Gastrocnemius medialis (tissue), 4 donors: ENCODE measurements around the gene PSPN. TPM values are rescaled to one million over a fixed set of nuclear protein-coding genes. Genes with fewer than 3 reads are reported as not detected.
"Not testable (repeated sequence)": the region's sequence is repeated elsewhere in the genome, so short reads cannot be mapped to it uniquely, and the experiment has no call there.

Experiments
- ATAC-seq, 2 donors: fragments of 150-250 bp; one replicate each; pipeline ENCODE4 v1.9.1; 2016
- DNase-seq, 2 donors: peaks; one replicate each; pipeline ENCODE4 v3.0.0-alpha.2; 2019
- H3K27ac ChIP-seq, 4 donors: fragments of 200-600 bp; sonication (generic); 1 replicate in 1 of 4; 2 replicates in 3 of 4; pipeline ENCODE4 v1.5.1; 2016 to 2018; ENCODE audit warnings: mild to moderate bottlenecking in 2 of 4, moderate library complexity in 1 of 4
- H3K27me3 ChIP-seq, 3 donors: fragments of 200-600 bp; sonication (generic) in 2 of 3; 1 replicate in 1 of 3; 2 replicates in 2 of 3; pipeline versions ENCODE4 v1.5.1 to v1.6.0; 2016 to 2019; ENCODE audit warnings: mild to moderate bottlenecking in 1 of 3, moderate library complexity in 1 of 3
- H3K36me3 ChIP-seq, 2 donors: fragments of 200-600 bp; sonication (generic) in 1 of 2; one replicate each; pipeline ENCODE4 v1.5.1; 2017 to 2018
- H3K4me1 ChIP-seq, 2 donors: fragments of 200-600 bp; sonication (generic) in 1 of 2; one replicate each; pipeline ENCODE4 v1.5.1; 2016 to 2017; ENCODE audit warnings: mild to moderate bottlenecking in 2 of 2
- H3K4me3 ChIP-seq, 4 donors: fragments of 200-600 bp; sonication (generic) in 3 of 4; 1 replicate in 1 of 4; 2 replicates in 3 of 4; pipeline ENCODE4 v1.5.1; 2016 to 2019; ENCODE audit warnings: mild to moderate bottlenecking in 2 of 4
- H3K9me3 ChIP-seq, 3 donors: fragments of 200-600 bp; sonication (generic) in 2 of 3; 1 replicate in 1 of 3; 2 replicates in 2 of 3; pipeline ENCODE4 v1.5.1; 2016 to 2019
- CTCF ChIP-seq, 5 experiments: fragments of 450-650 bp in 3 of 5; fragments of 200-600 bp in 2 of 5; sonication (generic) in 2 of 5; IDR thresholded peaks in 4 of 5; conservative IDR thresholded peaks in 1 of 5; 1 replicate in 4 of 5; 2 replicates in 1 of 5; pipeline ENCODE4 v1.5.1; 2016 to 2019; ENCODE audit warnings: antibody characterized with exemption in 5 of 5, mild to moderate bottlenecking in 3 of 5, moderate library complexity in 3 of 5
- POLR2A ChIP-seq, 2 donors: fragments of 450-650 bp; IDR thresholded peaks; one replicate each; pipeline ENCODE4 v1.6.1; 2017; ENCODE audit warnings: antibody characterized with exemption in 2 of 2, mild to moderate bottlenecking in 2 of 2, moderate library complexity in 2 of 2
- in situ Hi-C, 4 donors: fragments of 200-750 bp; cut with MboI; loops; one replicate each; pipeline versions ENCODE4 v1.15.0 to v1.8.0; 2017; ENCODE audit warnings: low sequenced_read_pairs in 4 of 4
- intact Hi-C: fragments of 100-400 bp; cut with DNase I; formaldehyde crosslinking; loops from one replicate; pipeline ENCODE4 v1.15.1; 2023; ENCODE audit warnings: low total_unique reads
- total RNA-seq, 4 donors: library from RNA; depleted of rRNA; stranded (reverse); fragments of >200 nt; gene quantifications; one replicate each; pipeline versions ENCODE4 v1.1.0 to v1.2.3, GENCODE V29; 2016

Gene PSPN
- total RNA-seq, 4 donors from 2014 or later: 0.15 to 0.75 (median 0.43) TPM

- Histone ChIP-seq H3K36me3 (no peaks in the 10 kb centered on the region), H3K4me1 (no peaks in the 10 kb centered on the region), H3K4me3 (no peak overlapping the region), H3K27me3 (no peaks in the 10 kb centered on the region), H3K27ac (no peak overlapping the region), H3K9me3 (no peaks in the 10 kb centered on the region)
- DNase-seq (no peak), ATAC-seq (no peak)
- intact Hi-C loops (no loop called here), in situ Hi-C loops (no loop called here)
- TF ChIP-seq POLR2A (IDR thresholded peaks at IDR 0.05) (no peak), CTCF (IDR thresholded peaks at IDR 0.05 in 4 of 5, conservative IDR thresholded peaks at IDR 0.05 in 1 of 5) (no peak)
Measured at GRCh38 chr19:6352381-6353165, 23.2 kb downstream of the PSPN start.

GRCh38 chr19:6350688-6351087, 25.0 kb downstream of the PSPN start:
- Histone ChIP-seq H3K27me3 (no peaks in the 10 kb centered on the region), H3K27ac (no peak overlapping the region), H3K9me3 (no peaks in the 10 kb centered on the region), H3K36me3 (no peaks in the 10 kb centered on the region), H3K4me3 (no peak overlapping the region), H3K4me1 (no peaks in the 10 kb centered on the region)
- ATAC-seq (no peak), DNase-seq (no peak)
- intact Hi-C loops (no loop called here), in situ Hi-C loops (no loop called here)
- TF ChIP-seq CTCF (IDR thresholded peaks at IDR 0.05 in 4 of 5, conservative IDR thresholded peaks at IDR 0.05 in 1 of 5): no peak
- TF ChIP-seq POLR2A (IDR thresholded peaks at IDR 0.05): no peak

- DNase-seq, H3K27me3 ChIP-seq, in situ Hi-C loops, H3K27ac ChIP-seq, H3K4me3 ChIP-seq, H3K4me1 ChIP-seq, ATAC-seq, H3K36me3 ChIP-seq, H3K9me3 ChIP-seq, intact Hi-C loops: not testable (repeated sequence)
Measured at GRCh38 chr19:6349271-6349670, 26.5 kb downstream of the PSPN start.

GRCh38 chr19:6343462-6343861, 32.3 kb downstream of the PSPN start:
- no peaks in the 10 kb centered on the region for H3K9me3 ChIP-seq
- H3K4me3 ChIP-seq: no peak overlapping the region
- TF ChIP-seq POLR2A (IDR thresholded peaks at IDR 0.05) (no peak), CTCF (IDR thresholded peaks at IDR 0.05 in 4 of 5, conservative IDR thresholded peaks at IDR 0.05 in 1 of 5) (no peak)
- intact Hi-C loops (no loop called here), in situ Hi-C loops (no loop called here)
- no peaks in the 10 kb centered on the region for H3K4me1 ChIP-seq
- no peak overlapping the region for H3K27ac ChIP-seq
- peaks cover 0 to 6% (median 0%) of the 10 kb centered on the region in 3 donors for H3K27me3 ChIP-seq
- ATAC-seq: no peak
- DNase-seq: no peak
- no peaks in the 10 kb centered on the region for H3K36me3 ChIP-seq

- ATAC-seq: no peak
- no peak for DNase-seq
- no peaks in the 10 kb centered on the region for H3K36me3 ChIP-seq
- no peaks in the 10 kb centered on the region for H3K4me1 ChIP-seq
- no peaks in the 10 kb centered on the region for H3K9me3 ChIP-seq
- H3K27ac ChIP-seq: no peak overlapping the region
- no peak overlapping the region for H3K4me3 ChIP-seq
- H3K27me3 ChIP-seq: peaks cover 0 to 6% (median 0%) of the 10 kb centered on the region in 3 donors
- in situ Hi-C loops (no loop called here), intact Hi-C loops (no loop called here)
- TF ChIP-seq CTCF (IDR thresholded peaks at IDR 0.05 in 4 of 5, conservative IDR thresholded peaks at IDR 0.05 in 1 of 5) (no peak), POLR2A (IDR thresholded peaks at IDR 0.05) (no peak)
Measured at GRCh38 chr19:6340493-6341201, 35.1 kb downstream of the PSPN start.
